ENCODE results near the gene PPIP5K2.
A peak's percentile ranks its signal among the peaks of the same experiment; 100 is the strongest.
"Not testable (repeated sequence)": the region's sequence is repeated elsewhere in the genome, so short reads cannot be mapped to it uniquely, and the experiment has no call there.

PPIP5K2 gene

GRCh38 chr5:103119765-103120606 is at the start of gene PPIP5K2, which contains the start of gene GIN1:
PPIP5K2 (plus strand) TSS chr5:103120301; CDS start chr5:103129590, 9,289 bp downstream.
GIN1 (minus strand) TSS chr5:103120138; CDS start chr5:103108707, 11,431 bp downstream.
- peak; percentile 98 for DNase-seq

- DNase-seq, result not testable (repeated sequence)
Measured at GRCh38 chr5:103073500-103073899, 46.6 kb upstream of the PPIP5K2 start.

- no peak for DNase-seq
Measured at GRCh38 chr5:103075442-103075841, 44.7 kb upstream of the PPIP5K2 start.

GRCh38 chr5:103079796-103080195 is 40.3 kb upstream of the PPIP5K2 start:
- no peak for DNase-seq

- DNase-seq, result no peak
Measured at GRCh38 chr5:103086547-103086946, 33.6 kb upstream of the PPIP5K2 start.

- DNase-seq, result no peak
Measured at GRCh38 chr5:103089272-103089671, 30.8 kb upstream of the PPIP5K2 start.

GRCh38 chr5:103090791-103091190 is 29.3 kb upstream of the PPIP5K2 start:
- no peak for DNase-seq

- DNase-seq, result no peak
Measured at GRCh38 chr5:103092676-103093075, 27.4 kb upstream of the PPIP5K2 start.

GRCh38 chr5:103093727-103094126 is 26.4 kb upstream of the PPIP5K2 start:
- no peak for DNase-seq

- DNase-seq, result no peak
Measured at GRCh38 chr5:103094737-103095136, 25.4 kb upstream of the PPIP5K2 start.

GRCh38 chr5:103098993-103099392 is 21.1 kb upstream of the PPIP5K2 start:
- no peak for DNase-seq

- no peak for DNase-seq
Measured at GRCh38 chr5:103101079-103101750, 18.9 kb upstream of the PPIP5K2 start.

- DNase-seq, result no peak
Measured at GRCh38 chr5:103102234-103102633, 17.9 kb upstream of the PPIP5K2 start.

GRCh38 chr5:103108086-103108485 is 12.0 kb upstream of the PPIP5K2 start:
- DNase-seq, result no peak

GRCh38 chr5:103109277-103109676 is 10.8 kb upstream of the PPIP5K2 start:
- DNase-seq, result no peak

- no peak for DNase-seq
Measured at GRCh38 chr5:103110403-103110802, 9.7 kb upstream of the PPIP5K2 start.

- no peak for DNase-seq
Measured at GRCh38 chr5:103111468-103111867, 8.6 kb upstream of the PPIP5K2 start.

- no peak for DNase-seq
Measured at GRCh38 chr5:103112910-103113309, 7.2 kb upstream of the PPIP5K2 start.

GRCh38 chr5:103114440-103114839 is 5.7 kb upstream of the PPIP5K2 start:
- DNase-seq, result no peak

- DNase-seq, result no peak
Measured at GRCh38 chr5:103117471-103117991, 2.6 kb upstream of the PPIP5K2 start.

GRCh38 chr5:103119070-103119764 is 884 bp upstream of the PPIP5K2 start:
- DNase-seq, result peak; percentile 52

- DNase-seq, result no peak
Measured at GRCh38 chr5:103120607-103121200, 603 bp downstream of the PPIP5K2 start.

GRCh38 chr5:103122242-103122641 is 2.1 kb downstream of the PPIP5K2 start:
- DNase-seq, result no peak

All from midbrain (tissue), 1 donor.